WTC11 (cell line): ENCODE data around the gene MORN4.

Experiments
- CREM ChIP-seq: sonication (generic); formaldehyde crosslinking; IDR thresholded peaks from 2 replicates; pipeline ENCODE4 v1.8.1; 2022; ENCODE audit warnings: mild to moderate bottlenecking, missing genetic modification reagents, moderate library complexity
- TF ChIP-seq, protein P1 (sequence below): fragments of 200-600 bp; IDR thresholded peaks from 2 replicates; pipeline ENCODE4 v1.8.0; 2022; ENCODE audit warnings: antibody characterized with exemption

DNA sequence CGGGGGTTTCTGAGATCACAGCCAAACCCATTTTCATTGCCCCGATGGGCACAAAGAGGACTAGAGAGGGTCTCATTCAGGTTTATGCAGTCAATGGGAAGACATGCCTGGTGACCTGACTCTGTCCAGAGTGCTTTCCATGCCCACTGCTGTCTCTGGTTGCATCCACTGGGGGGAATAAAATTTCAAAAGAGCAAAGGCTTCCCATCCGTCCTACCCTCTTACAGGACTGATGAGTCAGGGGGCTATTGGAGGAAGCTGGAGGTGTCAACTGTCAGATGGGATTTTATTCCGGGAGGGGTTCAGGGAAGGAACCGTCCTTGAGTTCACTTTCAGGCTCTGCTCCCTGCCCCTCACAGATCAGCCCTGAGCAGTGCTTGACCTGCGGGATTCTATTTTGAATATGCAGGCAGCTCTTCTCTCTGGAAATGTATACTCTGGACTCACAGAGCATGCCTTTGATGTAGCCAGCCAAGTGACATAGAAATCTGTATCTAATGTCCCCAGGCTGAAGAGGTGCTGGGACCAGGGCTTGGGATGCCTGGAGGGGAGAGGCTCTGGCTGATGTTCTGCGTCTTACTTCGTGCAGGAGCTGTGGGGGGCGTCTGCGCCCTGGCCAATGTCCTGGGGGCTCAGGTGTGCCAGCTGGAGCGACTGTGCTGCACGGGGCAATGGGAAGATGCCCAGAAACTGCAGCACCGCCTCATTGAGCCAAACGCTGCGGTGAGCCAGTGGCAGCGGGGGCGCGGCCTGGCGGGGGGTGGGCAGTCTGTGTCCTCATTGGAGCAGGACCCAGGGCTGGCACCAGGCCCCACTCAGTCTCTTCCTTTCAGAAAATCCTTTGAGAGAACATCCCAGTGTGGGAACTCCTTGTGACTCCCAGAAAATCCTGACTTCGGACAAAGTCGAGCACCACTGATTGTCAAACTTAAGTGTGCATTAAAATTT is 31.8 kb downstream of the MORN4 start:
- no peak for TF ChIP-seq CREM
- TF ChIP-seq, protein P1, sequence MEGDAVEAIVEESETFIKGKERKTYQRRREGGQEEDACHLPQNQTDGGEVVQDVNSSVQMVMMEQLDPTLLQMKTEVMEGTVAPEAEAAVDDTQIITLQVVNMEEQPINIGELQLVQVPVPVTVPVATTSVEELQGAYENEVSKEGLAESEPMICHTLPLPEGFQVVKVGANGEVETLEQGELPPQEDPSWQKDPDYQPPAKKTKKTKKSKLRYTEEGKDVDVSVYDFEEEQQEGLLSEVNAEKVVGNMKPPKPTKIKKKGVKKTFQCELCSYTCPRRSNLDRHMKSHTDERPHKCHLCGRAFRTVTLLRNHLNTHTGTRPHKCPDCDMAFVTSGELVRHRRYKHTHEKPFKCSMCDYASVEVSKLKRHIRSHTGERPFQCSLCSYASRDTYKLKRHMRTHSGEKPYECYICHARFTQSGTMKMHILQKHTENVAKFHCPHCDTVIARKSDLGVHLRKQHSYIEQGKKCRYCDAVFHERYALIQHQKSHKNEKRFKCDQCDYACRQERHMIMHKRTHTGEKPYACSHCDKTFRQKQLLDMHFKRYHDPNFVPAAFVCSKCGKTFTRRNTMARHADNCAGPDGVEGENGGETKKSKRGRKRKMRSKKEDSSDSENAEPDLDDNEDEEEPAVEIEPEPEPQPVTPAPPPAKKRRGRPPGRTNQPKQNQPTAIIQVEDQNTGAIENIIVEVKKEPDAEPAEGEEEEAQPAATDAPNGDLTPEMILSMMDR, result no peak
